Naive B cell (primary cell): ENCODE data around the gene CRMP1. TPM values are rescaled to one million over a fixed set of nuclear protein-coding genes. Genes with fewer than 3 reads are reported as not detected.
A peak's percentile ranks its signal among the peaks of the same experiment; 100 is the strongest.

Experiments
- ATAC-seq, 2 donors: fragments of 150-1000 bp; cut with Tn5 transposase; 2 replicates each; pipeline ENCODE4 v1.10.0; 2021; ENCODE audit warnings: low read depth in 2 of 2, mild to moderate bottlenecking in 2 of 2, moderate library complexity in 2 of 2
- DNase-seq: peaks from one replicate; pipeline ENCODE4 v3.0.0; 2022
- H3K27ac Mint-ChIP-seq, 6 donors: one replicate each; pipeline ENCODE4 v1.8.0; 2020 to 2022; ENCODE audit warnings: mild to moderate bottlenecking in 6 of 6, mixed read lengths in 6 of 6, moderate library complexity in 5 of 6, inconsistent platforms in 2 of 6
- H3K27me3 Mint-ChIP-seq, 3 donors: one replicate each; pipeline ENCODE4 v1.8.0; 2021 to 2022; ENCODE audit warnings: mixed read lengths in 3 of 3, mild to moderate bottlenecking in 1 of 3
- H3K36me3 Mint-ChIP-seq, 2 donors: one replicate each; pipeline ENCODE4 v1.8.0; 2020 to 2022; ENCODE audit warnings: mixed read lengths in 2 of 2, inconsistent platforms in 1 of 2, mild to moderate bottlenecking in 1 of 2
- H3K4me1 Mint-ChIP-seq, 3 donors: one replicate each; pipeline ENCODE4 v1.8.0; 2020 to 2022; ENCODE audit warnings: mixed read lengths in 3 of 3, inconsistent platforms in 1 of 3, mild to moderate bottlenecking in 1 of 3, moderate library complexity in 1 of 3
- H3K4me3 Mint-ChIP-seq, 8 donors: one replicate each; pipeline ENCODE4 v1.8.0; 2020 to 2022; ENCODE audit warnings: mild to moderate bottlenecking in 8 of 8, mixed read lengths in 8 of 8, moderate library complexity in 8 of 8, inconsistent platforms in 2 of 8
- H3K9me3 Mint-ChIP-seq, 7 donors: one replicate each; pipeline ENCODE4 v1.8.0; 2020 to 2022; ENCODE audit warnings: mixed read lengths in 7 of 7, mild to moderate bottlenecking in 5 of 7, inconsistent platforms in 2 of 7, moderate library complexity in 1 of 7
- polyA plus RNA-seq, 6 donors: library from polyadenylated mRNA; unstranded; fragments of 300-500 nt; fragmentation: Illumina TruSeq; gene quantifications; one replicate each; pipeline ENCODE4 v1.2.3, GENCODE V29; 2021; ENCODE audit warnings: low read depth in 6 of 6

The CRMP1 gene
- polyA plus RNA-seq, 6 donors from 2014 or later, result 0.49 to 3.5 (median 1.3) TPM; not detected in 1

- ATAC-seq (no peak), DNase-seq (no peak)
- peaks cover 4 to 18% (median 9%) of the 10 kb centered on the region in 7 donors for H3K9me3 Mint-ChIP-seq
- no peak overlapping the region for H3K4me3 Mint-ChIP-seq
- peaks cover 0 to 6% (median 0%) of the 10 kb centered on the region in 3 donors for H3K27me3 Mint-ChIP-seq
- H3K36me3 Mint-ChIP-seq, result peaks cover 0 to 9% of the 10 kb centered on the region in 2 donors
- no peaks in the 10 kb centered on the region for H3K4me1 Mint-ChIP-seq
- no peak overlapping the region for H3K27ac Mint-ChIP-seq
Observed at GRCh38 chr4:5784960-5785611, 107.8 kb downstream of the CRMP1 start.

GRCh38 chr4:5784021-5784420 lies 108.9 kb downstream of the CRMP1 start:
- Mint-ChIP-seq H3K4me3 (no peak overlapping the region), H3K27ac (no peak overlapping the region), H3K9me3 (peaks cover 4 to 18% (median 9%) of the 10 kb centered on the region in 7 donors), H3K4me1 (no peaks in the 10 kb centered on the region), H3K36me3 (peaks cover 0 to 9% of the 10 kb centered on the region in 2 donors), H3K27me3 (peaks cover 0 to 6% (median 0%) of the 10 kb centered on the region in 3 donors)
- no peak for DNase-seq
- no peak for ATAC-seq

- Mint-ChIP-seq H3K27ac (peak overlapping the region in 1 of 6 donors; percentile 9), H3K4me3 (no peak overlapping the region), H3K9me3 (peaks cover 4 to 13% (median 7%) of the 10 kb centered on the region in 7 donors), H3K36me3 (peaks cover 0 to 5% of the 10 kb centered on the region in 2 donors), H3K4me1 (no peaks in the 10 kb centered on the region), H3K27me3 (peaks cover 0 to 6% (median 0%) of the 10 kb centered on the region in 3 donors)
- DNase-seq, result no peak
- no peak for ATAC-seq
Observed at GRCh38 chr4:5783486-5783885, 109.4 kb downstream of the CRMP1 start.

- ATAC-seq (no peak), DNase-seq (no peak)
- Mint-ChIP-seq H3K4me1 (no peaks in the 10 kb centered on the region), H3K27ac (no peak overlapping the region), H3K36me3 (no peaks in the 10 kb centered on the region), H3K9me3 (peaks cover 2 to 8% (median 3%) of the 10 kb centered on the region in 7 donors), H3K4me3 (no peak overlapping the region), H3K27me3 (peaks cover 0 to 6% (median 0%) of the 10 kb centered on the region in 3 donors)
Observed at GRCh38 chr4:5782829-5783476, 109.9 kb downstream of the CRMP1 start.

- H3K4me1 Mint-ChIP-seq, result no peaks in the 10 kb centered on the region
- ATAC-seq (no peak), DNase-seq (no peak)
- H3K36me3 Mint-ChIP-seq, result peaks cover 0 to 2% of the 10 kb centered on the region in 2 donors
- H3K4me3 Mint-ChIP-seq, result no peak overlapping the region
- peaks cover 0 to 6% (median 0%) of the 10 kb centered on the region in 3 donors for H3K27me3 Mint-ChIP-seq
- H3K9me3 Mint-ChIP-seq, result peaks cover 0 to 12% (median 11%) of the 10 kb centered on the region in 7 donors
- no peak overlapping the region for H3K27ac Mint-ChIP-seq
Observed at GRCh38 chr4:5781691-5782090, 111.2 kb downstream of the CRMP1 start.

GRCh38 chr4:5780831-5781480 lies 111.9 kb downstream of the CRMP1 start:
- no peaks in the 10 kb centered on the region for H3K4me1 Mint-ChIP-seq
- H3K36me3 Mint-ChIP-seq, result peaks cover 0 to 8% of the 10 kb centered on the region in 2 donors
- H3K9me3 Mint-ChIP-seq, result peaks cover 3 to 19% (median 17%) of the 10 kb centered on the region in 7 donors
- H3K4me3 Mint-ChIP-seq, result no peak overlapping the region
- ATAC-seq, result no peak
- no peak for DNase-seq
- peaks cover 0 to 6% (median 0%) of the 10 kb centered on the region in 3 donors for H3K27me3 Mint-ChIP-seq
- peak overlapping the region in 1 of 6 donors; percentile 64 for H3K27ac Mint-ChIP-seq

GRCh38 chr4:5776510-5776909 lies 116.4 kb downstream of the CRMP1 start:
- peaks cover 0 to 16% (median 0%) of the 10 kb centered on the region in 3 donors for H3K27me3 Mint-ChIP-seq
- H3K9me3 Mint-ChIP-seq, result peaks cover 5 to 28% (median 19%) of the 10 kb centered on the region in 7 donors
- no peak overlapping the region for H3K4me3 Mint-ChIP-seq
- DNase-seq (no peak), ATAC-seq (no peak)
- peaks cover 0 to 8% of the 10 kb centered on the region in 2 donors for H3K36me3 Mint-ChIP-seq
- H3K27ac Mint-ChIP-seq, result no peak overlapping the region
- H3K4me1 Mint-ChIP-seq, result no peaks in the 10 kb centered on the region

GRCh38 chr4:5774416-5775036 lies 118.4 kb downstream of the CRMP1 start:
- DNase-seq, result no peak
- Mint-ChIP-seq H3K27ac (no peak overlapping the region), H3K27me3 (peaks cover 0 to 10% (median 0%) of the 10 kb centered on the region in 3 donors), H3K36me3 (peaks cover 0 to 8% of the 10 kb centered on the region in 2 donors), H3K4me1 (no peaks in the 10 kb centered on the region), H3K4me3 (no peak overlapping the region), H3K9me3 (peaks cover 5 to 42% (median 18%) of the 10 kb centered on the region in 7 donors)
- ATAC-seq, result no peak

GRCh38 chr4:5773271-5773555 lies 119.7 kb downstream of the CRMP1 start:
- Mint-ChIP-seq H3K36me3 (peaks cover 0 to 8% of the 10 kb centered on the region in 2 donors), H3K4me1 (no peaks in the 10 kb centered on the region), H3K27ac (peak overlapping the region in 1 of 6 donors; percentile 7), H3K9me3 (peaks cover 5 to 54% (median 27%) of the 10 kb centered on the region in 7 donors), H3K4me3 (no peak overlapping the region), H3K27me3 (peaks cover 0 to 10% (median 0%) of the 10 kb centered on the region in 3 donors)
- ATAC-seq (no peak), DNase-seq (no peak)

GRCh38 chr4:5772528-5773270 lies 120.2 kb downstream of the CRMP1 start:
- peaks cover 0 to 10% (median 0%) of the 10 kb centered on the region in 3 donors for H3K27me3 Mint-ChIP-seq

More at GRCh38 chr4:5772528-5773270, 120.2 kb downstream of the CRMP1 start:
- DNase-seq (no peak), ATAC-seq (no peak)
- Mint-ChIP-seq H3K4me1 (no peaks in the 10 kb centered on the region), H3K36me3 (peaks cover 0 to 8% of the 10 kb centered on the region in 2 donors), H3K27ac (no peak overlapping the region), H3K9me3 (peaks cover 5 to 58% (median 31%) of the 10 kb centered on the region in 7 donors), H3K4me3 (no peak overlapping the region)
